Stimulated activated CD8-positive, alpha-beta memory T cell treated with anti-CD3 and anti-CD28 coated beads, Interleukin-12 subunit alpha, Interleukin-12 subunit beta, amount 100 ng/mL, for 24 hours (primary cell): ENCODE results near the gene EIF5.

Source experiments
- DNase-seq: peaks from one replicate; pipeline ENCODE4 v3.0.0-alpha.2; 2020; ENCODE audit errors: extremely low read depth

EIF5 gene

GRCh38 chr14:103310576-103311095 lies 23.4 kb upstream of the EIF5 start:
- DNase-seq = no peak

DNA sequence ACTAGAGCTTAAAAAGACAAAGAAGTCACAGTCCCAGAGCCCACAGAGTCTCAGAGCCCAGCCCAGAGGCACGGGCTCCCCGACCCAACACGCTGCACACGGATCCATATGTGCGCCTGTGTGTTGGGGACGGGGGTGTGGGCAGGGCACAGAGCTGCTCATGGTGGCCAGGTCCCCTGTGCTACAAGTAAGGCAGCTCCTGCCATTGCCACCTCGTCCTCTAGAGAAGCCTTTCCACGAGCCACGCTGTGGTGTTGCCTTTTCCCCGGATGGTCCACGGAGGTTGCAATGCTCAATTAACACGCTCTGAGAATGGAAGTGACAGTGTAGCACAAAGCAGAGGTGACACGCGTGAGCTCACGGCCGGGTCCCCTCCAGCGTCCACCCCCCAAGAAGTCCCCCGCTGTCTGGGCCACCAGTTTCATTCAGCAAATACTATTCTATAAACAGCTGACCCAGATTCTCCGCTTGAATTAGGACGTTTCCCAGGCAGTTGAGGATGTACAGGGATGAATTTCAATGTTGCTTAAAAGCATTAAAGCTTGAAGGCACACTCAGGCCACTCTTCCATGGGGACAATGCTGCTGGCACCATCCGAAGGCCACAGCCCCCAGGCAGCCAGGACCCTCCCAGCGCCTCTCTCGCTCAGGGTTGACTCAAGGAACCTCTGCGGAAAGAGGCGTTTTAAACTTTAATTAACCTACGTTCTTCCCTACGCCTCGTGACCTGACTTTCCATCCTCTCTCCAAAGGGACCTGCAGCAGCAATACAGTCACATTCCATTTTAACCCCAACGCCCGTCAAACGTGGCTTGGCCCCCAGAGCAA lies 22.7 kb upstream of the EIF5 start:
- no peak for DNase-seq

DNA sequence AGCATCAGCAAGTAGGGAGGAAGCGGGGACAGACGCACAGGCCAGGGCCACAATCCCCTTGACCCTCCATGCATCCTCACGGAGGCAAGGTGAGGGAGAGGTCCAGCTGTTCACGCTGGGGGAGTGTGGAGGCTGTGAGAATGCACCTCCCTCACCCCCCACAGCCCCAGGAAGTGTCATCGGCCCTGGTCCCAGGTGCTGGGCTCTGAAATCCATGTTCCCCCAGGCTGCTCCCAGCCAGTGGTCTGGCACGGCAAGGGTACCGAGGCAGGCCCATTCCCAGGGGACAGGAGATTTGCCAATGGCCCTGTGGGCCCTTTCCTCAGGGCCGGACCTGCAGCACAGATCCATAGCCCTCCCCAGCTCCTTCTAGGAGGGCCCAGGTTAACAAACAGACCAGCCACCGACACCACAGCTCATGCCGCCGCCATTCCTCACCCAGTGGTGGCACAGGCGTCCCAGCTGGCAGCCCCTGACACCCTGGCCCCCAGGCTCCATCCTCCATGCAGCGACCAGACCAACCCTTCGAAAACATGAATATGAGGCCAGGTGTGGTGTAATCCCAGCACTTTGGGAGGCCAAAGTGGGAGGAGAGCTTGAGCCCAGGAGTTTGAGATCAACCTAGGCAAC lies 21.9 kb upstream of the EIF5 start:
- no peak for DNase-seq

DNA sequence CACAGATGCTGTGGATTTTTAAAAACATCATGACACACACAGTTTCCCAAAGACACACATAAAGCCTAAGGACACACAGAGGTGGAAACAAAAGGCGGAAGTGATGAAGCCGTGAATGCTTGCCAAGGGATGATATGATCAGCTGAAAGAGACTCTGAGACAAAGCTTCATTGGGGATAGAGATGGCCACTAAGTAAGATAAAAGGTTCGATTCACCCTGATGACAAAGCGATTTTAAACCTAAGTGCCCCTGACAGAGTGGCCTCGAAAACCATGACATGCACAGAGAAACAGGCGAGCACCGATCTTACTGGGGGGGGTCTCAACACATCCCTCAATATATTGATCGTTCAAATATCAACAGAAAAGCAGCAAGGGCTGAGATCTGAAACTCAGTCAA lies 20.3 kb upstream of the EIF5 start:
- no peak for DNase-seq

DNA sequence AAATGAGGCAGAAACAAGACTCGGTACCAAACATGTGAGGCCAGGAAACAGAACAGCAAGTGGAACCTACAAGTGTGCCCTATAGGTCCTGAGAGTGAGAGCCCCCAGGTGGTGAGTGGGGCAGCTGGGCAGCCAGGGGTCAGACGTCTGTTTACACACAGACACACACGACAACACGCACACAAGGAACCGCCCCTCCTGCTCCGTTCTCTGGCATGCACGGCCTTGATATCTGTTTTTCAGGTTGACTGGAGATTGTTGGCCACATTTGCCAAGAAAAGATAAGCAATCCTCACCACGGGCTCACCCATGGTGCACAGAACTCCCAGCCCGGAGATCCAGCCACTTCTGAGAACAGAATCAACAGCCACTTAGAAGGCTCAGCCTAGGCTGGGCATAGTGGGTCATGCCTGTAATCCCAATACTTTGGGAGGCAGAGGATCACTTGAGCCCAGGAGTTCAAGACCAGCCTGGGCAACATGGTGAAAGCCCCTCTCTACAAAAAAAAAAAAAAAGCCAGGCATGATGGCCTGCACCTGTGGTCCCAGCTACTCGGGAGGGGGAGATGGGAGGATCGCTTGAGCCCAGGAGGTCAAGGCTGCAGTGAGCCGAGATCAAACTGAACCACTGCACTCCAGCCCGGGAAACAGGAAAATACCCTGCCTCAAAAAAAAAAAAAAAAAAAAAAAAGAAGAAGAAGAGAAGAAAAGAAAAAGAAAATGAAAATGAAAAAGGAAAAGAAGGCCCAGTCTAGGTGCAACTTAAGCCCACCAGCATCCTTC lies 19.4 kb upstream of the EIF5 start:
- no peak for DNase-seq

GRCh38 chr14:103315351-103315911 lies 18.6 kb upstream of the EIF5 start:
- no peak for DNase-seq

GRCh38 chr14:103315941-103316340 lies 18.1 kb upstream of the EIF5 start:
- no peak for DNase-seq

DNA sequence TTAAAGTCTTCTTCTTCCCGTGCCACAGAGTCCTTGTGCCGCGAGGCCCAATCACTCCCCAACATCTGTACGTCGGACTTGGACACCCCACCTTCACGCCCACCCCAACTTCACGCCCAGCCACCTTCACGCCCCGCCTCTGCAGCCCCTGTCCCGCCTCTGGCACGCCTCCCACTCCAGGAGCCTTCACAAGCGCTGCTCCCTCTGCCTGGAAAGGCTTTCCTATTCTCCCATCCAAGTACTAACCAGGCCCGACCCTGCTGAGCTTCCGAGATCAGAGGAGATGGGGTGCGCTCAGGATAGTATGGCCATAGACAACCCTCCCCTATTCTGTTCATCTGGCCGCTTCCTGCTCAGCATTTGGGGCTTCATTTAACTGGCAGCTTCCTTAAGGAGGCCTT lies 17.3 kb upstream of the EIF5 start:
- no peak for DNase-seq

GRCh38 chr14:103317251-103317650 lies 16.8 kb upstream of the EIF5 start:
- no peak for DNase-seq

DNA sequence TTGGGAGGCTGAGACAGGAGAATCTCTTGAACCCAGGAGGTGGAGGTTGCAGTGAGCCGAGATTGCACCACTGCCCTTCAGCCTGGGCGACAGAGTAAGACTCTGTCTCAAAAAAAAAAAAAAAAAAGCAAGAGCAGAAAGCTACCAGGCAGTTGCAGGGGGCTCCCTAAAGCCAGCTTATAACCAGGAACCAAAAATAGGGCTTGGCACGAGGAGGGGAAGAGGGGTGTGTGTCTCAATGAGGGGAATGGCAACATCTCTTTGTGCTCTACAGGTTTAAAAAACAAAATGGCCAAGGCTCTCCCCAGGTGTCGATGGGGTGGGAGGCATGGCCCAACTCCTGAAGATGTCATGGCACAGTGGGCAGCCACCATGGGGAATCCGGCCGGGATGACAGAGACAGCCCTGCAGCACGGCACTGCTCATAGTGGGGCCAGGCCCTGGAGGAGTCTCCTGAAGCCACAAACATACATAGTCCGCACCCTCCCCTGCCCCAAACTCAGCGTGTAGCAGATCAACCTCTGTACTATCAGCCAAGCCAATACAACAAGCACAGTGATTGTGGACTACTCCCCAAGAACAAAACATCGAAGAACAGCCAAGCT lies 16.0 kb upstream of the EIF5 start:
- no peak for DNase-seq

DNA sequence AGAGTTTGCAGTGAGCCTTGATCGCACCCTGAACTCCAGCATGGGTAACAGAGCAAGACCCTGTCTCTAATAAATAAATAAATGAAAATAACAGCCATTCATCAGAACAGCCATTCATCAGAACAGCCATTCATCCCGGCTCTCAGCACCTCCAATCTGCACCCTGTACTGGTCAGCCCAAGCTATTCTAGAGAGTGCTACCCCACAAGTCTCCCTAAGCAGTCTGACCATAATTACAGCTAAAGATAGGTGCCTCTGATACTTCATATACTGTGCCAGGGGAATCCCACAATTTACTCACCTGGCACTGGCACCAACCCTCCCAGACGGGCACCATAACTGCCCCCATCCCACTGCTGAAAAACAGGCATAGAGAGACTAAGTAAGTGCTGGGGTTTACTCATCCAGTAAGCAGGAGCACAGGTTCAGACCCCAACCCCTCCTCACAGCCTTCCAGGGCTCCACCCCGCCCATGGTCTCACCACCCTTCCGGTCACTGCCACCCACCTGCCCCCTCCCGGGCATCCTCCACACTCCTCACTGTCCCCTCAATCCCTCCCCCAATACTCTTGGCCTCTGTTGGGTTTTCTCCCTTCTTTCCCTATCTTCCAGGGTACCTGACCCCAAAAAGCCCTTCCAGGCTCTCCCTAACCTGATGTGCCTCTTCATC lies 15.2 kb upstream of the EIF5 start:
- DNase-seq = no peak

GRCh38 chr14:103319422-103319821 lies 14.6 kb upstream of the EIF5 start:
- no peak for DNase-seq

GRCh38 chr14:103326078-103326477 lies 8.0 kb upstream of the EIF5 start:
- DNase-seq = no peak

DNA sequence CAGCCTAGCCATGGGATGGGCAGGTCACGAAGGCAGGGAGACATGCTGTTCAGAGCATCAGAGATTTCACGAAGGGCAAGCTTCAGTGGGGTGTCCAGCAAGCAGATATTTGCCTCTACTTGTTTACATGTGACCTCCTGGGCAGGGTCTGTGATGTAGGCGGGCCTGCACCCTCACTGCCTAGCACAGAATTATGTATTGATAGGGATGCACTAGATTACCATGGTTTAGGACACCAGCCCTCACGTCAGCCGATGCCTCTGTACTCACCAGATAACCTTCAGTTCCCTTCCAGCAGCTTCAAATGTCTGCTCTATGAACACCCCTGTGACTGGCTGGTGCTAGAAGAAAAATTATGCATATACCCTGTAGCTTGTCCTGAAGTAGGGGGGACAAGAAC lies 5.1 kb upstream of the EIF5 start:
- no peak for DNase-seq

DNA sequence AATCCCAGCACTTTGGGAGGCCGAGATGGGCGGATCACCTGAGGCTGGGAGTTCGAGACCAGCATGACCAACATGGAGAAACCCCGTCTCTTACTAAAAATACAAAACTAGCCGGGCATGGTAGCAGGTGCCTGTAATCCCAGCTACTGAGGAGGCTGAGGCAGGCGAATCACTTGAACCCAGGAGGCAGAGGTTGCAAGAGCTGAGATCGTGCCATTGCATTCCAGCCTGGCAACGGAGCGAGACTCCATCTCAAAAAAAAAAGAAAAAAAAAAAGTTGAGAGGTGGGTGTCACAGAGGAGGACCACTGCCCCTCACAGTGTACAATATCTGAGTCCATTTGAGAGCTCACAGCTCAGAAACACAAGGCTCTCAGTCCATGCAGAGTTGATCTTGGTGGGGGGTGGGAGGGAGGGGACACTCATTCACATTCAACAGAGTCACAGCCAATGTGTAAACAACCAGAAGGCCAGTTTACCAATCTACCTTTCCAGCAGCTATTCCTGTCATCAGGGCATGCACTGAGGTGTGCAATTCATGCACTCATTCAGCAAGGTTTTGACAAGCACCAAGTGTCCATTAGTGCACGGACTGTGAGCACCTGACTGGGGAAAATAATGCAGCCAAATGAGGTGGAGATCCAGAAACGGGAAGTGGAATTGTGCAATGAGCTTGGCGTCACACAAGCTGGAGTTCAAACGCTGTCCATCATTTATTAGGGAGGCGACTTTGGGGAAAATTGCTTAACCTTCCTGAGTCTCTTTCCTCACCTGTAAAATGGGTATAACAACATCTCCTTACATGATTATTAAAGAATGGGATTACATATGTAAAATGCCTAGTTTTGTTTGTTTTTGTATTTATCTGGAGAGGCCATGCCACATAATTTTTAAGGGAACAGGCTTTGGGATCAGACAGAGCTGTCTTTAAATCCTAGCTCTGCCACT lies 4.4 kb upstream of the EIF5 start:
- DNase-seq = no peak

- DNase-seq = no peak
Observed at GRCh38 chr14:103330536-103330935, 3.5 kb upstream of the EIF5 start.

- DNase-seq = no peak
Observed at GRCh38 chr14:103332143-103332919, 1.7 kb upstream of the EIF5 start.

GRCh38 chr14:103334644-103335622 lies 896 bp downstream of the EIF5 start:
- DNase-seq = peak; percentile 58
